ENCODE data around the gene TPRN. TPM values are rescaled to one million over a fixed set of nuclear protein-coding genes. Genes with fewer than 3 reads are reported as not detected.
A peak's percentile ranks its signal among the peaks of the same experiment; 100 is the strongest.

Gene TPRN
- total and polyA plus RNA-seq, 7 donors: 3.0 to 80.5 (median 4.6) TPM

DNA sequence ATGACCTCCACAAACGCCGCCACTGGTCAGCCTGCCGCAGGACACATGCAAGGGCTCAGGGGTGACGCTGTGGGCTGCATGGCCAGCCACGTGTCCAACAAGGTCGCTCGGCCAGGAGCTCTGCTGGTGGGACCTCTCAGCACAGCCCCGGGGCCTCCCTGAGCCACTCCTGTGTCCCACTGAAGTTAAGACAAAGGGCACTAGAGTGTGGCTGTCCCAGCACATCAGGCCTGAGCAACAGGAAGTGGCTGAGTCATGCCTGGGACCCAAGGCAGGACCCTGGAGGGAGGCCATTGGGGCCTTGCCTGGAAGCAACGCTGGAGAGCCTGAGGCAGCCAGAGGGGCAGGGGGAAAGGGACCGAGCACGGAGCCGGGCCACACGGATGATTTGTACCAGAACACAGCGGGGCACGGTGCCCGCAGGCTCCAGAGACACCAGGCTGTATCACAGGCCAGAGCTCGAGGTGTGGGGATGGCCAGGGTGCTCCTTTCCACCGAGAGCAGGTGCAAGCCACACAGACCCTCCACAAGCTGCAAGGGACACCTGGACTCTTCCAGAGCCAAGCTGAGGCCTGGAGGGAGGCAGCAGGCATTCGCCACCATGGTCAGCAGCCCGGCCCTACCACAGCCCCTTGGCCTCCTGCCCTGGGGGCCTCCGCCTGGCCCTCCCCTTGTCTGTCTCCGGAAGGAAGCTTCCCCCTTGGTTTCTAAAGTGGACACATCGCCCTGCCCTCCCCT lies 22.2 kb downstream of the TPRN start:
- intact Hi-C loops (cut with DNase I): no loop called here
- Histone ChIP-seq H3K36me3 (peaks cover 32 to 63% (median 41%) of the 10 kb centered on the region in 4 donors), H3K9me3 (no peaks in the 10 kb centered on the region), H3K4me1 (no peaks in the 10 kb centered on the region), H3K4me3 (no peak overlapping the region), H3K27me3 (peaks cover 0 to 5% (median 0%) of the 10 kb centered on the region in 3 donors), H3K27ac (no peak overlapping the region)
- TF ChIP-seq POLR2A (IDR thresholded peaks at IDR 0.05) (no peak), EP300 (IDR thresholded peaks at IDR 0.05) (no peak), POLR2AphosphoS5 (IDR thresholded peaks at IDR 0.05) (no peak)
- TF ChIP-seq, protein P1, sequence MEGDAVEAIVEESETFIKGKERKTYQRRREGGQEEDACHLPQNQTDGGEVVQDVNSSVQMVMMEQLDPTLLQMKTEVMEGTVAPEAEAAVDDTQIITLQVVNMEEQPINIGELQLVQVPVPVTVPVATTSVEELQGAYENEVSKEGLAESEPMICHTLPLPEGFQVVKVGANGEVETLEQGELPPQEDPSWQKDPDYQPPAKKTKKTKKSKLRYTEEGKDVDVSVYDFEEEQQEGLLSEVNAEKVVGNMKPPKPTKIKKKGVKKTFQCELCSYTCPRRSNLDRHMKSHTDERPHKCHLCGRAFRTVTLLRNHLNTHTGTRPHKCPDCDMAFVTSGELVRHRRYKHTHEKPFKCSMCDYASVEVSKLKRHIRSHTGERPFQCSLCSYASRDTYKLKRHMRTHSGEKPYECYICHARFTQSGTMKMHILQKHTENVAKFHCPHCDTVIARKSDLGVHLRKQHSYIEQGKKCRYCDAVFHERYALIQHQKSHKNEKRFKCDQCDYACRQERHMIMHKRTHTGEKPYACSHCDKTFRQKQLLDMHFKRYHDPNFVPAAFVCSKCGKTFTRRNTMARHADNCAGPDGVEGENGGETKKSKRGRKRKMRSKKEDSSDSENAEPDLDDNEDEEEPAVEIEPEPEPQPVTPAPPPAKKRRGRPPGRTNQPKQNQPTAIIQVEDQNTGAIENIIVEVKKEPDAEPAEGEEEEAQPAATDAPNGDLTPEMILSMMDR (IDR thresholded peaks at IDR 0.05): no peak
- 94 to 95% methylated on average over 23 of the region's 23 CpGs for WGBS, 2 donors
- no peak for DNase-seq

DNA sequence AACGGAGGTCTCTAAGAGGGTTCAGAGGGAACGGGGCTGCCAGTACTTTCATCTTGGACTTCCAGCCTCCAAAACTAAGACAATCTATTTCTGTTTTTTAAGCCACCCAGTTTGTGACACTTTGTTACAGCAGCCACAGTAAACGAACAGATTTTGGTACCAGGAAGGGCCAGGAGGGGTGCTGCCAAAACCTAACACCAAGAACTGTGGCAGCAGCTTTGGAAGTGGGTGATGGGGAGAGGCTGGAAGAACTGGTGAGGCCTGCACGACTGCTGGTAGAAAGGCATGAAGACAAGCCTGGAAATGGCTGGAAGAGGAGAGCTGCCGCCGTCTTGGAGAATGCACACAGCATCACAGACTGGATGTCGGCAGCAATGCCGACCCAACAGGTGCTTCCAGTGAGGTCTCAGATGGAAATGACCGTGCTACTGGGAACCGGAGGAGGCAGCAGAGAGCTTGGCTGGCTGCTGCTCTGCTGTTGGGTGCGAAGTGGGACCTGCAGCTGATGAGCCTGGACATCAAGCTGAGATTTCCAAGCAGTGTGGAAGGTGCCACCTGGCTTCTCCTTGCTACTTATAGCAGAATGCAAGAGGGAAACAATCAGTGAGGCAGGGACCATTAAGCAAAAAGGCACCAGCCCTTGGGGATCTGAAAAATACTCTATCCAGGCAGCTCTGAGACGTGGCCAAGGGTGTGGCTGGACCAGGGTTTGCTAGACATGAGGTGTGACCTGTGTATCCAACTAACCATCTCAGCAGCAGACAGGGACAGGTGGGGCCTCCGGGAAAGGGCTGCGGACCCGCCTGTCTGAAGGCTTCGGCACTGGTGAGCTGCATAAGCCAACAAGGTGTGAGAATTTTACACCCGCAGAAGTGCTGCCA lies 24.0 kb downstream of the TPRN start:
- H3K27me3 ChIP-seq: peaks cover 0 to 23% (median 0%) of the 10 kb centered on the region in 3 donors
- no peak overlapping the region for H3K27ac ChIP-seq
- intact Hi-C loops (cut with DNase I): no loop called here
- no peaks in the 10 kb centered on the region for H3K9me3 ChIP-seq
- WGBS, 2 donors: 28 to 53% methylated on average over 17 of the region's 17 CpGs
- no peak for DNase-seq
- no peak overlapping the region for H3K4me3 ChIP-seq
- TF ChIP-seq, protein P1 (IDR thresholded peaks at IDR 0.05): peak in 2 of 4 experiments; percentile 14 to 28
- no peak for TF ChIP-seq POLR2A (IDR thresholded peaks at IDR 0.05)
- no peaks in the 10 kb centered on the region for H3K4me1 ChIP-seq
- H3K36me3 ChIP-seq: peaks cover 21 to 44% (median 26%) of the 10 kb centered on the region in 4 donors

DNA sequence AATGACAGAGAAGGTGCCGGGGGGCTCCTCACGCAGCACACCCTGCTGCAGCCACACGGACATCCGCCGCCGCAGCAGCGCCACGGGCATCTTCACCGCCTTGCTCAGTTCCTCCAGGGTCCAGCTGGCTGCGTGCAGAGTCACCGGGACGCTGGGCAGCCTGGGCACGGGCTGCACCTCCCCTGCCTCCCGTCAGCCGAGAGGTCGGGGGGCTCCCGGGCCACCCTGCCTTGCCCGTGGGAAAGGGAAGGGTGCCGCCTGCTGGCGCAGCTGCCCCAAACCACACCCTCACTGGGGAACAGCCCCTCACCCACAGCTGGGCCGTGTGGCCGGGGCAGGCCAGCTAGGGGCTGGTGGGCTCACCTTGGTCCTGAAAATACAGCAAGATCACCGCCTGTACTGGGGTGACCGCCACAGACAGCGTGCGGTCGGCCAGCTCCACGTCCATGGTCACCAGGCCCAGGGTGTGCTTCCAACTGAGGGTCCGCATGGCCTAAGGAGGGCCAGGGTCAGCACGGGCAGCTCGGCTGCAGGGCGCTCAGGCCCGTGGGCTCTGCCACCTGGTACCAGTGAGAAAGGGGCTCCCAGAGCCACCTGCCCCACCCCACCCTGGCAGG lies 25.1 kb downstream of the TPRN start:
- Histone ChIP-seq H3K27me3 (peaks cover 3 to 34% (median 8%) of the 10 kb centered on the region in 3 donors), H3K4me3 (no peak overlapping the region), H3K36me3 (peaks cover 11 to 34% (median 15%) of the 10 kb centered on the region in 4 donors), H3K4me1 (no peaks in the 10 kb centered on the region), H3K9me3 (no peaks in the 10 kb centered on the region), H3K27ac (no peak overlapping the region)
- no peak for DNase-seq
- TF ChIP-seq POLR2A (IDR thresholded peaks at IDR 0.05): no peak
- no peak for TF ChIP-seq POLR2AphosphoS5 (IDR thresholded peaks at IDR 0.05)
- TF ChIP-seq, protein P1 (IDR thresholded peaks at IDR 0.05): no peak
- no peak for TF ChIP-seq EP300 (IDR thresholded peaks at IDR 0.05)
- WGBS, 2 donors: 22 to 45% methylated on average over 33 of the region's 33 CpGs
- intact Hi-C loops (cut with DNase I): no loop called here

DNA sequence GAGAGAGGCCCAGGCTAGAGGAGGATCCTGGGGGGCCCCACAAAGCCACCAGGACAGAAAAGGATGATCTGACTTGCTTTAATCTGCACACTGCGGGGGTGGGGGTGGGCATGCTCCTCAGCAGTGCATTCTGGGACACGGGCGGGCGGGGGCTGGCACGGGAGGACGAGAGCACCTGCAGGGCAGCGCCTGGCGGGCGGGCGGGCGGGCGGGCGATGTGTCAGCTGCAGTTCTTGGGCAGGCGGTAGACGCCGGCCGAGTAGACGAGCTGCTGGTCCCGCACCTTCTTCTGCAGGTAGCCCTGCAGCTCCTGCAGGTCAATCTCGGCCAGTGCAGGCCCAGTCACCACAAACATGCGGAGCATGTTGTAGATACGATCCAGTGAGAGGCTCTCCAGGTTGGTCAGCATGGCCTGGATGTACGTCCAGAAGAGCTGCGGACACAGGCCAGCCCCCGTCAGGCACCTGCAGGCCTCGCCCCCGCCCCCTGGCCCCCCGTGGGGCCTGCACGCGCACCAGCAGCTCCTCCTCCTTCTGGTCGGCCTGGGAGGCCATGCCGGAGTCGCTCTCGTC lies 25.7 kb downstream of the TPRN start:
- no peak for DNase-seq
- Histone ChIP-seq H3K27ac (no peak overlapping the region), H3K27me3 (peaks cover 10 to 40% (median 14%) of the 10 kb centered on the region in 3 donors), H3K4me1 (peaks cover 0 to 3% (median 1%) of the 10 kb centered on the region in 4 donors), H3K9me3 (no peaks in the 10 kb centered on the region), H3K36me3 (peaks cover 5 to 27% (median 9%) of the 10 kb centered on the region in 4 donors), H3K4me3 (no peak overlapping the region)
- 13 to 44% methylated on average over 34 of the region's 34 CpGs for WGBS, 2 donors
- intact Hi-C loops (cut with DNase I): no loop called here
- TF ChIP-seq EP300 (IDR thresholded peaks at IDR 0.05): no peak
- TF ChIP-seq, protein P1 (IDR thresholded peaks at IDR 0.05): no peak
- no peak for TF ChIP-seq POLR2AphosphoS5 (IDR thresholded peaks at IDR 0.05)
- TF ChIP-seq POLR2A (IDR thresholded peaks at IDR 0.05): no peak

Data from sigmoid colon (tissue), 7 donors.